ENCODE data around the gene KRTAP10-1.
"Not testable (repeated sequence)": the region's sequence is repeated elsewhere in the genome, so short reads cannot be mapped to it uniquely, and the experiment has no call there.

The KRTAP10-1 gene

GRCh38 chr21:44514746-44515358 is 25.1 kb downstream of the KRTAP10-1 start:
- no peak for DNase-seq

- no peak for DNase-seq
Observed at GRCh38 chr21:44514218-44514520, 25.8 kb downstream of the KRTAP10-1 start.

- DNase-seq: no peak
Observed at GRCh38 chr21:44513389-44514217, 26.4 kb downstream of the KRTAP10-1 start.

- no peak for DNase-seq
Observed at GRCh38 chr21:44512496-44513388, 27.3 kb downstream of the KRTAP10-1 start.

- no peak for DNase-seq
Observed at GRCh38 chr21:44511938-44512275, 28.1 kb downstream of the KRTAP10-1 start.

GRCh38 chr21:44511219-44511937 is 28.6 kb downstream of the KRTAP10-1 start:
- DNase-seq: no peak

GRCh38 chr21:44510508-44511218 is 29.3 kb downstream of the KRTAP10-1 start:
- peak; percentile 59 for DNase-seq

- DNase-seq: no peak
Observed at GRCh38 chr21:44510109-44510507, 29.9 kb downstream of the KRTAP10-1 start.

- no peak for DNase-seq
Observed at GRCh38 chr21:44509539-44509938, 30.5 kb downstream of the KRTAP10-1 start.

GRCh38 chr21:44508711-44509445 is 31.1 kb downstream of the KRTAP10-1 start:
- DNase-seq: no peak

- DNase-seq: no peak
Observed at GRCh38 chr21:44508426-44508710, 31.6 kb downstream of the KRTAP10-1 start.

- no peak for DNase-seq
Observed at GRCh38 chr21:44507673-44508425, 32.1 kb downstream of the KRTAP10-1 start.

GRCh38 chr21:44506279-44507255 is 33.4 kb downstream of the KRTAP10-1 start:
- DNase-seq: no peak

GRCh38 chr21:44505673-44506278 is 34.2 kb downstream of the KRTAP10-1 start:
- DNase-seq: no peak

- DNase-seq: no peak
Observed at GRCh38 chr21:44503901-44504399, 36.0 kb downstream of the KRTAP10-1 start.

GRCh38 chr21:44503006-44503889 is 36.7 kb downstream of the KRTAP10-1 start:
- DNase-seq: not testable (repeated sequence)

GRCh38 chr21:44502171-44502958 is 37.6 kb downstream of the KRTAP10-1 start:
- no peak for DNase-seq

Data from NCI-H748 treated with DMSO at 0.1 percent for 48 hours (cell line).